DMS153 (cell line): ENCODE results near the gene TSN.
"Not testable (repeated sequence)": the region's sequence is repeated elsewhere in the genome, so short reads cannot be mapped to it uniquely, and the experiment has no call there.

Experiments used
- DNase-seq: peaks from one replicate; lab custom pipeline; 2025; lab: John Stamatoyannopoulos, UW

The TSN gene

DNA sequence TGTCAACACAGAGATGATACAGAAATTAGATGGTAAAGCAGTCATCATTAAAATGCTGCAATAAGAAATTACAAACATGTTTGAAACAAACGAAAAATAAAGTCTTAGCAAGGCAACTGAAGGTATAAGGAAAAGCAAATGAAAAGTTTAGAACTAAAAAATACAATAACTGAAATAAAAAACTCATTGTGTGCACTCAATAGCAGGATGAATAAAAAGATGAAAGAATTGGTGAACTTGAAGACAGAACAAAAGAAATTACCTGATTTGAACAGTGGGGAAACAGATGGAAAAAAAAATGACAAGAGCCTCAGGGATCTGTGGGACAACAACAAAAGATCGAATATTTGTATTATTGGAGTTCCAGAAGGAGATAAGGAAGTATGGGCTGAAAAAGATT is 46.5 kb downstream of the TSN start:
- DNase-seq: no peak

DNA sequence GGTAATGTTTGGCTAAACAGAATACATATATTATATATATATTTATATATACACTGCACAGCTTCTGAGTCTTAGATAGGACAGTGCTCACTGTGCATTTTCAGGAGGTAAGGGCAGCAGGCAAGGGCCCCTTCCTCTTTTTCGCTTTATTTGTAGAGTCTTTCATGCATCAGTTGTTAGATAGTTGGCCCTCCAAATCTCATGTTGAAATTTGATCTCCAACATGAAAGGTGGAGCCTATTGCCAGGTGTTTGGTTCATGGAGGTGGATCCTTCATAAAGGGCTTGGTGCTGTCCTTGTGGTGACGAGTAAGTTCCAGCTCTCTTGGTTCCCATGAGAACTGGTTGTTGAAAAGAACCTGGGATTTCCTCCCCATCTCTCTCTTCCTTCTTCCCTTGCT is 48.1 kb downstream of the TSN start:
- DNase-seq: peak; percentile 51

DNA sequence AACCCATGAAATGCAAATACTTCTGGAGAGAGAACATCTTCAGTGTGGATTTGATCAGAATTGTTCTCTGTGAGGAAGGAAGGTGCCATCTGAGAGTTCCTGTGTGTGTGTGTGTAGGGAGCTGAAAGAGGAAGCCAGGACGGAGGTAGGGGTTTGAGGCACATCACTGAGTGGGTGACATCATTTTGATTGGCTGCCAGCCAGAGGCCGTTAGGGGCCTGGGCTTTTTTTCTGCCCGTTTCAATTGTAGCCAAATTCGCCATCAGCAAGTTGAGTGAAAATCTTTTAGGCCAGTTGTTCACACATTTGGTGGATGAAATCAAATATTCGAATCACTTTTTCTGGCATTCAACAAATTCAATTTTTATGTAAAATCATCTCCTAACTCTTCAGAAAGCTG is 48.9 kb downstream of the TSN start:
- peak; percentile 77 for DNase-seq

DNA sequence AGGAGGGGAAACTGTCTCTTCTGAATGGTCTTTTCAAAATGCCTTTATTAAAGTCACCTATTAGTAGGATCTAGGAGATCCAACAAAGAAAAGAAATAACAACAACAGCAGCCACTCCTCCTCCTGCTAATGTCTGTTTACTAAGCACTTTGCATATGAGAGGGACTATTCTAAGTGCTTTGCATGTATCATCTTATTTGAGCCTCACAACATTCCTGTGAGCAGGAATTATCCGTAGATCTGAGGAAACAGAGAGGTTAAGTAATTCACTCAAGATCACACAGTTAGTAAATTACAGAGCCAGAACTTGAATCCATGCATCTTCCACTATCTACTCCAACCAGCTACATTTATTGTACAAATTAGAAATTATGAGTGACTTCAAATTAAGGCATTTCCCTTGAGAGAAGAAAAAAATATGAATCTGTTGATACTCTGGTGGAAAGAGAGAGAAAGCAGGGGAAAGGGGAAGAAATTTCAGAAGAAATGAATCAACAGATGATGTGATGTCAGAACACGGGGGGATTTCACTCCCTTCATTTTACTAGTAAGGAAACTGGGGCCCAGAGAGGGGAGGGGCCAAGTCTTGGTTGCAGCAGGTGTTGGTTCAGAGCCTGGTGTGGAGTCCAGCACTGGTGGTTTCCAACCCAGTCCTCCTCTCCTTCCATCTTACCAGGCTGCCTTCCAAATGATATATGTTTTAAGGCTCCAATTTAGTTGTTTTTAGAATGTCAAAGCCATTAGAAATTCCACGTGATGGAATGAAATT is 49.7 kb downstream of the TSN start:
- no peak for DNase-seq

DNA sequence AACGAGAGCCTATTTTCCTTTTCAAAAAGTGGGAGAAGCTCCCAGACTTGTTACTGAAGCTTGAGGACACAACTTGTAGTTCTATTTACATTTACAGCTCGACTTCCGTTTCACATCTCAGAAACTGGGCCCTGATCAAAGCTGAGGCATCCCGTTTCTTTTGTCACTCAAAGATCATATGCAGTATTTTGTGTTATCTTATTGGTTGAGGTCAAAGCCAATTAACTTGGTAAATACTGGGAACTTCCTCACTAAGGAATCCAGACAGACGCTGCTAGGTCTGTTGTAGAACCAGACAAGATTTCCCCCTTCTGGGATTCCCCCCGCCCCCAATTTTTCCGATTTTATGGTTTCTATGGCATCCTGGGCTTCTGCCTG is 50.3 kb downstream of the TSN start:
- no peak for DNase-seq

DNA sequence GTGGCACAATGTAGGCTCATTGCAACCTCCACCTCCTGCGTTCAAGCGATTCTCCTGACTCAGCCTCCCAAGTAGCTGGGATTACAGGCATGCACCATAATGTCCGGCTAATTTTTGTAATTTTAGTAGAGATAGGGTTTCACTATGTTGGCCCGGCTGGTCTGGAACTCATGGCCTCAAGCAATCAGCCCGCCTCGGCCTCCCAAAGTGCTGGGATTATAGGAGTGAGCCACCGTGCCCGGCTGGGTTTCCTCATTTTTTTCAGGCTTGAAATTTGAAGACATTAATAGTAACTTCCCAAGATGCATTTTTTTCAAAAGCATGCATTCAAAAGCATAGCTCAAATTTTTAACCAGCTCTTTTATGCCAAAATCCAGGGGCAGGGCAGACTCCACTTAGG is 52.3 kb downstream of the TSN start:
- DNase-seq: not testable (repeated sequence)

DNA sequence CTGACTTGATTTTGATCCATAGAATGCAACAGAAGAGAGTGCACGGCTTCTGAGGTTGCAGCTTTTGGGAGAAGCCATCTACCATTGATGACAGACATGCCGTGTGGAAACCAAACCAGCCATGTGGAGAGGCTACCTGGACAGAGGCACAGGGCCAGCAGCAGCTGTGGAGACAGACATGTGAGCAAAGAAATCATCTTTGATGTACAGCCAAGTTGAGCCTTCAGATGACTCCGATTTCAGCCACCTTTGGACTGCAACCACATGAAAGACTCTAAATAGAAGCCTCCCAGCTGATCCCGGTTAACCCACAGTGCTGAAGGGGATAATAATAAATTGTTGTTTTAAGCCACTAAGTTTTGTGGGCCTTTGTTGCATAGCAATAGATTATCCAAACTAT is 54.2 kb downstream of the TSN start:
- DNase-seq: no peak

DNA sequence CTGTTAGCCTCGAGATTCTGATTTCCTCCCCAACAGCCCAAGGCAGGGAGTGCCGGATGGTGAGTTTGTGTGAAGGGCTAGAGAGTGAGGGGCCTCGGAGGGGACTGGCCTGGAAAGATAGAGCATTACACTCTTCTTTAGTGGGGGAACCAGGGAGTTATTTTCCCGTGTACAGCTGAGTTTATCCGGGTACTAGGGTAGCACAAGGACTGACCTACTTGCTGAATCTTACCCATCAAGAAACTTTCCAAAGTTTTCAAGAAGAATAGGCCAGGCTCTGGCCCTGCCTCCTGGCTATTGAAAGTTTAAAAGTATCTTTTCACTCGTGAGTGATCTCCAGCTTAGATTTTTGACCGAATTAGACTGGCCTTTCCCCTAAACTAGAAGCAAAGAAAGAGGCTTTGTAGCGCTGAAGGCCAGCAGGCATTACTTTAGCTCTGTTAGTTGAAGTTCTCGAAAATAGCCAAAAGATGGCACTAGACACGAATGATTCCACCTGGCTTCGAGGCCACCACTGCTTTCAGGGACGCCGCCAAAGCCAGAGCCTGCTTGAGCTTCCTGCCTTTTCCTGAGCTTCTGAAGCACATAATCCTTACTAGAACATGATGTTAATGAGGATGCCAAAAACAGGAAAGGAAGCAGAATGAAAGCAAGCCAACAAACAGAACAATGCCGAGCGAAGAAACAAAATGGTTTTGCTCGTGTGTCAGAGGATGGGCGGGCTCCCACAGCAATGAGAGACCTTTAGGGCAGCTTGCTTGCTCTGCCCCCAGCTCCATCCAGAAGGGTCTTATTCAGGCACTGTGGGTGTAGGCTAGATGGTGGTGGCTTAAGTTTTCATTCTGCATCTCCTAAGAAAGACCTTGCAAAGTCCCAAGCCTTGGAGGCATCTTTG is 55.8 kb downstream of the TSN start:
- peak; percentile 75 for DNase-seq

DNA sequence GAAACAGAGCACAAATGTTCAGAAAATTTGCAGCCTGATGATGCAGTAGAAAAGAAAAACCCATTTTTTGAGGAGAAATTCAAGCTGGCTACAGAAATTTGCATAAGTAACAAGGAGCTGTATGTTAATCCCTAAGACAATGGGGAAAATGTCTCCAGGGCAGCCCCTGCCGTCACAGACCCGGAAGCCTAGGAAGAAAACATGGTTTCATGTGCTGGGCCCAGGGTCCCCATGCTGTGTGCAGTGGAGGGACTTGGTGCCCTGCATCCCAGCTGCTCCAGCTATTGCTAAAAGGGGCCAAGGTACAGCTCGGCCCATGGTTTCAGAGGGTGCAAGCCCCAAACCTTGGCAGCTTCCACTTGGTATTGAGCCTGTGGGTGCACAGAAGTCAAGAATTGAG is 57.6 kb downstream of the TSN start:
- not testable (repeated sequence) for DNase-seq

DNA sequence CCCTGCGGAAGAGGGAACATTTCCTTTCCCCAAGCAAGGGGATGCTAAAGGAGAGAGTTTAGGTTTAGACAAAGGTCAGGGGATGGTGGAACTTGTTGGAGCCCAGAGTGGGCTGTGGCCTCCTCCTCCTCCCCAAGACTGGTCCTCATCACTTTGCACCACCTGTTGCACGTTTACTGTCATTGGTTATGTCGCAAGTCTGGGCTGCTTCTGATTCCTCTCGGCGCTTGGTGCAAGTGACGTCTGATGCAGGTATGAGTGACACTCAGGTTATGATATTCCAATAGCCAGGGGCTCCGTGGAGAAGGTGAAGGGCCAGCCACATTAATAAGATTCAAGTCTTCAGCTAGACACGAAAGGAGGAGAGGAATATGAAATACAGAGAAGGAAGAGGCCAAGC is 59.8 kb downstream of the TSN start:
- DNase-seq: no peak

DNA sequence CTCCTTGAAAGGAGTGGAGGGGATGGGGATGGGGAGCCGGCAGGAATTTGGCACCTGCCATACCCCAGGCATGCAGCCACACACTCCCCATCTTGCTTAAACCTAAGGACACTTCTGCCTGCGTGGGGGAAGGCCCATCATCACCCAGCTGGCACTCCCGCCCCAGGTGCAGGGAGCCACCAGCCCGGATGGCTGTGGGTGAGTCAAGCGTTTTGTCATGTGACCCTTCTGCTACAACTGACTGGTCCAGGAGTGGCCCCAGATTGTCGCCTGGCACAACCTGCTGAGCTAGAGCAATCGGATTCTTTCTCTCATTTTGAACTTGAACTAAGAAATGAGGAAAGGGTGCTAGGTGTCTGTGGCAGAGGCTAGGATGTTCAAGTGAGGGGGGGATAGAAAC is 61.3 kb downstream of the TSN start:
- no peak for DNase-seq

DNA sequence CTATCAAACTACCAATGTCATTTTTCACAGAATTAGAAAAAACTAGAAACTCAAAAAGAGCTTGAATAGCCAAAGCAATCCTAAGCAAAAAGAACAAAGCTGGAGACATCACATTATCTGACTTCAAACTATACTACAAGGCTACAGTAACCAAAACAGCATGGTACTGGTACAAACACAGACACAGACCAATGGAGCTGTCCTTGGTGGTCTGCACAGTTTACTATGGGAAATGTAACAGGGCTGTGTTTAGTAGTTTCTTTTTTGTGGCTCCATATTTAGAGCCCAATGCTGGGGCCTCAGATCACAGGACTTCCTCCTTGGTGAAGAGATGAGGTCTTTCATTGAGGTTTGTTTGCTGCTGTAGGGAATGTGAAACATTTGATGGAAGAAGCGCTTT is 61.9 kb downstream of the TSN start:
- DNase-seq: not testable (repeated sequence)
